ENCODE data around the gene BTBD2.
"Not testable (repeated sequence)": the region's sequence is repeated elsewhere in the genome, so short reads cannot be mapped to it uniquely, and the experiment has no call there.

BTBD2 gene

DNA sequence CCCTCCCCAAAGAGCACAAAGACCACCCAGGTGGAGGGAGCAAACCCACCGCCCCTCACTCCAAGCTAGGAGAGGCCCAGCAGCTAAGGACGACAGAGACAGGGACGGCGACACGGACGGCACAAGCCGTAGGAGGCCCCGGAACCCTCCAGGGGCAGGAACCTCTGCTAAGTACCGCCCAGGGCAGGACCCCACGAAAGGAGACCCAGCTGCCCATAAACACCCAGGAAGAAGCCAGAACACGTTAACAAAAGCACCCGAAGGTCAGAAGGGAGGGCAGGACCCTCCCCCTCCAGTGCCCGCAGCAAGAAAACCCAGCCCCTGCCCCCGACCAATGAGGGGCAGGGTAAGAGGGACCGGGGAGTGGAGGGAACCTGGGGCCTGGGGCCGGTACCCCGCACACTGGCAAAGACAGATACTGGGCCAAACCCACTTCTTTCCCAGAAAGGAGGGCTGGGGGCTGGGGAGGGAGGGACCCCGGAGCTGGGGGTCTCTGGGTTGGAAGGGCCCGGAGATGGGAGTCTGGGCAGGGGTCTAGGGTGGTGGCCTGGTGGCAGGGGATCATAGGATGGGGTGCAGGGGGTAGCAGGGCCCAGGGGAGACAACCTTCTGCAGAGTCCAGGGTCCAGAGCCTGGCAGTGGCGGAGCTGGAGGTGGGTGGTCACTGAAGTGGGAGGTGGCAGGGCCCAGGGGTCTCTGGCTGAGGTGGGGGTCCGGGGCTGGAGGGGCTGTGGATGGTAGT lies 2.4 kb downstream of the BTBD2 start:
- DNase-seq: no peak

- DNase-seq: no peak
Observed at GRCh38 chr19:2011169-2011568, 4.3 kb downstream of the BTBD2 start.

- DNase-seq: no peak
Observed at GRCh38 chr19:2010135-2010668, 5.3 kb downstream of the BTBD2 start.

- no peak for DNase-seq
Observed at GRCh38 chr19:2003874-2004273, 11.6 kb downstream of the BTBD2 start.

DNA sequence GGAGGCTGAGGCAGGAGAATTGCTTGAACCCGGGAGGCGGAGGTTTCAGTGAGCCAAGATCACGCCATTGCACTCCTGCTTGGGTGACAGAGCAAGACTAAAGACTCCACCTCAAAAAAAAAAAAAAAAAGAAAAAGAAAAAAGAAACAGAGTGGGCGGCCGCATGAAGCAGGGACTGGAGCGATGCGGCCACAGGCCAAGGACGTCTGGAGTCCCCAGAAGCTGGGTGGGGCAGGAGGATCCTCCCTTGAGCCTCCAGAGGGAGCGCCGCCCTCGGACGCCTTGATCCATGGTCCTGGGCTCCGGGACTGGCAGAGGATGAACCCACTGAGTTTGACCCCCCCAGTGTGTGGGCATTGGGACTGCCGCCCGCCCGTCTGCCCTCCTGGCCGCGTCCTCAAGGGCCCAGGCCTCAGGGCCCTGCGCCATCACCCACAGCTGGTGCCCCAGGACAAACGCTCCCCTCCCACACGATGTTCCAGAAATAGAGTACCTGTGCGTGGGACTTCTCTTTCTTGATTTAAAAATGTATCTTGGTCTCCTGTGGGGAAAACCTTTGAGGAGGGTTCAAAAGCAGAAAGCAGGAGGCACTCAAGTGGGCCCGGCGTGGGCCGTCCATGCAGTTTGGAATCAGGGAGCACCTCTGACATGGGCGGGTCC lies 15.5 kb downstream of the BTBD2 start:
- DNase-seq: no peak

GRCh38 chr19:1998712-1999708 lies 16.5 kb downstream of the BTBD2 start:
- DNase-seq: no peak

GRCh38 chr19:1997353-1998233 lies 17.9 kb downstream of the BTBD2 start:
- no peak for DNase-seq

- DNase-seq: no peak
Observed at GRCh38 chr19:1992759-1993260, 22.7 kb downstream of the BTBD2 start.

- no peak for DNase-seq
Observed at GRCh38 chr19:1991018-1991913, 24.2 kb downstream of the BTBD2 start.

DNA sequence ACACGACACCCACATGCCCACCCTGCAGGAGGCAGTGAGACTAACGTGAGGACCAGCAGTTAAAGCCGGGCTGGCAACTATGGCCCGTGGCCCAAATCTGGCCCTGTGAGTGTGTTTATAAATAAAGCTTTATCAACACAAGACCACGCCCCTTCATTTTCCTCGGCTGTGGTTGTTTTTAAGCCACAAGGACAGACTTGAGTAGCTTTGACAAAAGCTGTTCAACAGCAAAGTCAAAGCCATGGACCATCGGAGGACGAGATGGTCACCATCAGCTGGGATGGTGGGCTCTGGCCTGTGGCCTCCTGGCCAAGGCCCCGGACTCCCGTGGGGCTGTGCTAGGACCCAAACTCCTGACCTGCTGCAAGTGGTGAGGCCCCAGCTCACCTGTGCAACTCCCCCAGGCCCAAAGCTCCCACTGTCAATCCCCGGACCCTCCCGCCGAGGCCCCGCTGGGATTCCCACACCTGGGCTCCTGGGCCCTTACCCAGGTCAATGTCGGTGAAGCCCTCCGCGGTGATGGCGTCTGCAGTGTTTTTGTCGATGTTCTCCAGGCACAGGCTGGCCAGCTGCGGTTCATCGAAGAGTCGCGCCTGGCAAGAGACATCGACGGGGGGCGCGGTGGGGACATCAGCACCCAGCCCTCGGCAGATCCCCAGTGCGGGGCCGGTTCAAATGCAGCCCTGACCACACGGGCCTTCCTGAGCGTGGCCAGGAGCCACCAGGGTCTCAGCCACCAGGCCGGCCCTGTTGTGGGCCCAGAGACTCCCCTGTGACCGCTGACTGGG lies 25.1 kb downstream of the BTBD2 start:
- DNase-seq: no peak

- no peak for DNase-seq
Observed at GRCh38 chr19:1989513-1990229, 25.8 kb downstream of the BTBD2 start.

GRCh38 chr19:1988464-1988863 lies 27.1 kb downstream of the BTBD2 start:
- DNase-seq: not testable (repeated sequence)

DNA sequence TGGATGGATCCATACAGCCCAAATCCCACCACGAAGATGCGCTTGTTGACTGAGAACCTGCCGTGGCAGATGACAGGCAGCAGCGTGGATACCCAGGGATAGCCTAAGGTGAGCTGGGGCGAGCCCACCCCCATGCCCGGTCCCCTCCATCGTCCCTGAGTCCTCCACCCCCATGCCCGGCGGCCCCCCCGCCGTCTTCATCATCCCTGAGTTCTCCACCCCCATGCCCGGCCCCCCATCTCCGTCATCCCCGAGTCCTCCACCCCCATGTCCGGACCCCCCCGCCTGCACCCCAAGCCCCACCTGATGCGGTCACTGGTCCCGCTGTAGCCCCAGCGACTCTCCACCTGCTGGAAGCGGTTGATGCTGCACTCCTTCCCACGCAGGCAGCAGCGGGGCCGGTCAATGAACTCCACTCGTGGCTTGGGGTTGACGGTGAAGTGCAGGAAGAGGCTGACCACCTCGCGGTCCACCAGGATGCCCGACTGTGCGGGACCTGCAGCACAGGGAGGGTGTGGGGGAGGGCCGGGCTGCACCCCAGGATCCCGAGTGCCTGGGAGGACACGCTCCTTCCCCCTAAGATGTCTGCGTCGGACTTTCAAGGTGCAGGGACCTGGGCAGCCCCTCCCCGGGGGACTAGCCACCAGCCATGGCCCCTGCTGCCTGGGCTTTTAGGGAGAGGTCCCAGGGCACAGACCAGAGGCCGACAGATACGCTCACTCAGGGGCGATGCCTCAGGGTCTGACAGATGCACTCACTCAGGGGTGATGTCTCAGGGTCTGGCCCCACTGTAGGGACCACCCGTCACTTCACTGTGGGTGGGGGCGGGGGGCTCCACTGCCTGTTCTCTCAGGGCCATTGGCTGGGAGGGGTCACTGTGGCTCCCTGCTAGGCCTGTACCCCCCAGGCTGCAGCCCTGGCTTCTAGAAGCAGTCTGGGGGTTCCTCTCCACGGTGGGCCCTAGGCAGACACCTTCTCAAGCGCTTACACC lies 28.0 kb downstream of the BTBD2 start:
- no peak for DNase-seq

DNA sequence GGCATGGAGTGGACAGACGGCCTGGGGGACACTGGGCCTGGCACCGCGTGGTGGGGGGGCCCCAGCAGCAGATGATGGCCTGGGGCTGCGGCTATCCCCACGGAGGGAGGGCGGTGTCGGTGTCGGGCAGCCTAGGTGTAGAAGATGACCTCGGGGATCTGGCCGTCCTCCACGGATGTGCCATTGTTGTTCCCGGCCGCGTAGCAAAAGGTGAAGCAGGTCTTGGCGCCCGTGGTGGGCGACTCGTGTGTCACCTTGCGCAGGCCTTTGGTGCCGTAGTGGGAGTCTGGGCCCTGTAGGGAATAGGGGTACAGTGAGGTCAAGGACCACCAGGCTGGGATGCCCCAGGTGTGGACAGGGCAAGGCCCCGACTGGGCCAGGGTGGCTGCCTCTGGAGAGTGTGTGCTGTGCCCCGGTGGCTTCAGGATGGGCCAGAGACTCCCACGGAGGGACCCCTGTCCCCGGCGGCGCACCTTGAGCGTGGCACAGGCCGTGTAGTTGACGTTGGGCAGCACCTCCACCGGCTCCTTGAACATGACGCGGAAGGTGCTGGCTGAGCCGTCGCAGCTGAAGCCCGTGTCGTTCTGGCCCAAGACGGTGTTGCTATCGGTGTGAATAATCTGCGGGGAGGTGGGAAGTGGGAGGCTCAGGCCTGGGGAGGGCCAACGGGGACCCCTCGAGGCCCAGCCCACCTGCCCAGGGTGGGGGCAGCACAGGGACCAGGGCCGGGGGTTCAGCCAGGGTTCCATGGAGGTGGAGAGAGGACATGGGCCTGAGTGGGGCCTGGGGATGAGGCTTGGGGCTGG lies 29.0 kb downstream of the BTBD2 start:
- DNase-seq: no peak

GRCh38 chr19:1985588-1986356 lies 29.7 kb downstream of the BTBD2 start:
- DNase-seq: no peak

- DNase-seq: no peak
Observed at GRCh38 chr19:1984357-1984756, 31.2 kb downstream of the BTBD2 start.

All from activated effector memory CD4-positive, alpha-beta T cell treated with Interleukin-2 at 50 U/mL for 16 hours (primary cell).